H1 (cell line): Measurements from ENCODE around the gene CAP2.

ENCODE experiments used
- CHD1 ChIP-seq: IDR thresholded peaks from 2 replicates; pipeline ENCODE4 v1.6.1; 2012; ENCODE audit warnings: low read depth, low read length, improper control_type of control experiment
- CHD2 ChIP-seq: IDR thresholded peaks from 2 replicates; pipeline ENCODE4 v1.6.1; 2012; ENCODE audit warnings: low read length, improper control_type of control experiment
- CTCF ChIP-seq, 3 experiments: IDR thresholded peaks; 1 replicate in 2 of 3; 2 replicates in 1 of 3; pipeline versions ENCODE4 v1.5.1 to v1.6.1; 2011; ENCODE audit warnings: low read length in 3 of 3, mild to moderate bottlenecking in 3 of 3, inconsistent platforms in 2 of 3, low read depth in 1 of 3, moderate library complexity in 1 of 3; ENCODE audit not compliant: insufficient read depth in 1 of 3; ENCODE audit errors: control extremely low read depth in 1 of 3
- EZH2 ChIP-seq: fragments of 200-600 bp; sonication (generic); IDR thresholded peaks from 2 replicates; pipeline ENCODE4 v1.7.1; 2012; ENCODE audit warnings: low read depth, mild to moderate bottlenecking, moderate library complexity, low read length, inconsistent platforms; ENCODE audit not compliant: severe bottlenecking
- HDAC6 ChIP-seq: IDR thresholded peaks from one replicate; pipeline ENCODE4 v1.7.1; 2012; ENCODE audit warnings: low read depth, mild to moderate bottlenecking, inconsistent platforms, low read length, moderate library complexity
- PHF8 ChIP-seq: fragments of 200-600 bp; sonication (generic); conservative IDR thresholded peaks from 2 replicates; pipeline ENCODE4 v1.7.1; 2012; ENCODE audit warnings: low read depth, mild to moderate bottlenecking, inconsistent platforms, low read length, moderate library complexity
- SP2 ChIP-seq: IDR thresholded peaks from 2 replicates; pipeline ENCODE4 v1.6.1; 2012; ENCODE audit warnings: mild to moderate bottlenecking, low read length, inconsistent platforms

GRCh38 chr6:17413313-17413750 lies 19.9 kb downstream of the CAP2 start:
- no peak for TF ChIP-seq CTCF (IDR thresholded peaks at IDR 0.05; ENCODE audit: control extremely low read depth in 1 of 3, insufficient read depth in 1 of 3, low read depth in 1 of 3, low read length in 3 of 3)
- no peak for TF ChIP-seq HDAC6
- no peak for TF ChIP-seq CHD2
- TF ChIP-seq SP2, result no peak
- TF ChIP-seq CHD1, result no peak
- TF ChIP-seq PHF8, result no peak
- TF ChIP-seq EZH2, result no peak
